Stomach (tissue), 4 donors: Measurements from ENCODE around the gene ARHGAP29.

Experiments used
- EP300 ChIP-seq: sonication (generic); formaldehyde crosslinking; IDR thresholded peaks from one replicate; pipeline ENCODE4 v1.6.1; 2017; ENCODE audit warnings: antibody characterized with exemption
- POLR2A ChIP-seq, 4 donors: fragments of 450-650 bp; IDR thresholded peaks; one replicate each; pipeline ENCODE4 v1.6.1; 2016; ENCODE audit warnings: antibody characterized with exemption in 4 of 4, control low read depth in 2 of 4, mild to moderate bottlenecking in 1 of 4, moderate library complexity in 1 of 4
- TF ChIP-seq, protein P1 (sequence below), 7 experiments: fragments of 450-650 bp in 4 of 7; fragments of 200-600 bp in 3 of 7; sonication (generic) in 3 of 7; IDR thresholded peaks; one replicate each; pipeline ENCODE4 v1.5.1; 2016 to 2019; ENCODE audit warnings: antibody characterized with exemption in 7 of 7, control low read depth in 2 of 7, mild to moderate bottlenecking in 1 of 7

DNA sequence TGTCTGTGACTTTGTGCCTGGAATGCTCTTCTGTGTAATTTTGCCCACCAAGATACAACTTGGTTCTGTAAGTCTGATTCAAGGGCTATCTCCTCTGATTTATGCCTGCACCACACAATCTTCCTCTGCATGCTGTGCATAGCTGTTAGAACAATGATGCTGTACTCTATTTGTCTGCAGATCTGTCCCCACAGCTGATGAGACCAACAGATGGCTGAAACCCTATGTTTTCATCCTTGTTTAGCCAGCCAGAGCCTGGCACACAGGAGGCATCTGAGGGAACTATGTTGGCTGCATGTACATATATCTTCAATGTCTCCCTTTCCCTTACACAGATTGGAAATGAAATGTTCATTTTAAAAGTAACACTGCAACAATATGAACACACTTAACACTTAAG is 58.5 kb downstream of the ARHGAP29 start:
- TF ChIP-seq POLR2A (IDR thresholded peaks at IDR 0.05) (no peak), EP300 (no peak)
- TF ChIP-seq, protein P1, sequence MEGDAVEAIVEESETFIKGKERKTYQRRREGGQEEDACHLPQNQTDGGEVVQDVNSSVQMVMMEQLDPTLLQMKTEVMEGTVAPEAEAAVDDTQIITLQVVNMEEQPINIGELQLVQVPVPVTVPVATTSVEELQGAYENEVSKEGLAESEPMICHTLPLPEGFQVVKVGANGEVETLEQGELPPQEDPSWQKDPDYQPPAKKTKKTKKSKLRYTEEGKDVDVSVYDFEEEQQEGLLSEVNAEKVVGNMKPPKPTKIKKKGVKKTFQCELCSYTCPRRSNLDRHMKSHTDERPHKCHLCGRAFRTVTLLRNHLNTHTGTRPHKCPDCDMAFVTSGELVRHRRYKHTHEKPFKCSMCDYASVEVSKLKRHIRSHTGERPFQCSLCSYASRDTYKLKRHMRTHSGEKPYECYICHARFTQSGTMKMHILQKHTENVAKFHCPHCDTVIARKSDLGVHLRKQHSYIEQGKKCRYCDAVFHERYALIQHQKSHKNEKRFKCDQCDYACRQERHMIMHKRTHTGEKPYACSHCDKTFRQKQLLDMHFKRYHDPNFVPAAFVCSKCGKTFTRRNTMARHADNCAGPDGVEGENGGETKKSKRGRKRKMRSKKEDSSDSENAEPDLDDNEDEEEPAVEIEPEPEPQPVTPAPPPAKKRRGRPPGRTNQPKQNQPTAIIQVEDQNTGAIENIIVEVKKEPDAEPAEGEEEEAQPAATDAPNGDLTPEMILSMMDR (IDR thresholded peaks at IDR 0.05): no peak
